Mucosa of descending colon (tissue), 3 donors: Measurements from ENCODE around the gene SIAH2. TPM values are rescaled to one million over a fixed set of nuclear protein-coding genes. Genes with fewer than 3 reads are reported as not detected.

Experiments used
- ATAC-seq: fragments of 200-7000 bp; cut with Tn5 transposase; one replicate; pipeline ENCODE4 v1.9.1; 2020; ENCODE audit warnings: mild to moderate bottlenecking, moderate library complexity
- DNase-seq, 3 donors: peaks; one replicate each; pipeline ENCODE4 v3.0.0-alpha.2; 2020
- H3K36me3 ChIP-seq: fragments of 200-600 bp; one replicate; pipeline ENCODE4 v1.8.0; 2021; ENCODE audit warnings: low read depth, mild to moderate bottlenecking
- H3K4me1 ChIP-seq: fragments of 200-600 bp; one replicate; pipeline ENCODE4 v1.8.0; 2021; ENCODE audit warnings: low read depth, mild to moderate bottlenecking
- H3K4me3 ChIP-seq: fragments of 200-600 bp; one replicate; pipeline ENCODE4 v1.8.0; 2021; ENCODE audit warnings: mild to moderate bottlenecking
- H3K9me3 ChIP-seq: fragments of 200-600 bp; one replicate; pipeline ENCODE4 v1.8.0; 2021; ENCODE audit warnings: mild to moderate bottlenecking
- CTCF ChIP-seq: fragments of 200-600 bp; IDR thresholded peaks from one replicate; pipeline ENCODE4 v1.8.0; 2022; ENCODE audit warnings: antibody characterized with exemption, mild to moderate bottlenecking
- intact Hi-C, 2 donors: fragments of 100-400 bp; cut with DNase I in 1 of 2; cut with micrococcal nuclease in 1 of 2; formaldehyde crosslinking; loops; one replicate each; pipeline versions ENCODE4 v1.11.0 to v1.11.1; 2022; cut with DNase I, micrococcal nuclease
- total RNA-seq, 3 donors: library from RNA; stranded (reverse); fragmentation: NEBNext Ultra II Directional in 2 of 3; extraction: Animal tissue kit (Norgen Biotek cat#: 25700) in 2 of 3; gene quantifications; one replicate each; pipeline versions ENCODE4 v1.2.1 to v1.2.4, GENCODE V29; 2021 to 2023
- donor health status: DM: no; HTN: no; CAD: no; lungs with moderate emphysema.
- donor health status: DM: no; HTN: no; CAD: no.
- donor health status: DM: no; HTN: yes; CAD: no.

Gene SIAH2
- total RNA-seq, 3 donors from 2014 or later: 17.2 to 31.8 (median 23.5) TPM

- no peak for ATAC-seq
Observed at GRCh38 chr3:150747886-150748683, 14.9 kb downstream of the SIAH2 start.

GRCh38 chr3:150746791-150747590, 16.0 kb downstream of the SIAH2 start:
- intact Hi-C loops: no loop called here
- H3K36me3 ChIP-seq: no peaks in the 10 kb centered on the region
- H3K4me1 ChIP-seq: peaks cover 57% of the 10 kb centered on the region
- no peak for TF ChIP-seq CTCF
- ATAC-seq: no peak
- DNase-seq: no peak
- H3K9me3 ChIP-seq: no peaks in the 10 kb centered on the region
- no peak overlapping the region for H3K4me3 ChIP-seq

More at GRCh38 chr3:150747886-150748683, 14.9 kb downstream of the SIAH2 start:
- intact Hi-C loops: no loop called here
- no peaks in the 10 kb centered on the region for H3K36me3 ChIP-seq
- peaks cover 67% of the 10 kb centered on the region for H3K4me1 ChIP-seq
- TF ChIP-seq CTCF: no peak
- H3K4me3 ChIP-seq: no peak overlapping the region
- DNase-seq: no peak
- H3K9me3 ChIP-seq: no peaks in the 10 kb centered on the region

GRCh38 chr3:150745832-150746231, 17.1 kb downstream of the SIAH2 start:
- intact Hi-C loops: no loop called here
- DNase-seq (no peak), ATAC-seq (no peak)
- no peaks in the 10 kb centered on the region for H3K9me3 ChIP-seq
- no peak for TF ChIP-seq CTCF
- H3K36me3 ChIP-seq: no peaks in the 10 kb centered on the region
- H3K4me1 ChIP-seq: peaks cover 46% of the 10 kb centered on the region
- no peak overlapping the region for H3K4me3 ChIP-seq

- intact Hi-C loops: no loop called here
- DNase-seq: no peak
- Histone ChIP-seq H3K36me3 (no peaks in the 10 kb centered on the region), H3K4me1 (peaks cover 39% of the 10 kb centered on the region), H3K4me3 (no peak overlapping the region), H3K9me3 (no peaks in the 10 kb centered on the region)
- no peak for TF ChIP-seq CTCF
- no peak for ATAC-seq
Observed at GRCh38 chr3:150744919-150745211, 18.1 kb downstream of the SIAH2 start.

- no peaks in the 10 kb centered on the region for H3K9me3 ChIP-seq
- ATAC-seq (peak; percentile 35), DNase-seq (no peak)
- intact Hi-C loops: no loop called here
- no peak for TF ChIP-seq CTCF
- H3K4me3 ChIP-seq: no peak overlapping the region
- peaks cover 34% of the 10 kb centered on the region for H3K4me1 ChIP-seq
- H3K36me3 ChIP-seq: no peaks in the 10 kb centered on the region
Observed at GRCh38 chr3:150744041-150744918, 18.7 kb downstream of the SIAH2 start.
